Neuronal stem cell (in vitro differentiated cells): Measurements from ENCODE around the gene SLIT3.

Experiments used
- DNase-seq: peaks from one replicate; pipeline ENCODE4 v3.0.0-alpha.2; 2013; ENCODE audit warnings: low spot score
- H2AFZ ChIP-seq: one replicate; pipeline ENCODE4 v1.6.1; 2013; ENCODE audit warnings: mild to moderate bottlenecking, low read length, inconsistent platforms
- H2AK5ac ChIP-seq: 2 replicates; pipeline ENCODE4 v1.6.1; 2013; ENCODE audit warnings: low read depth, mild to moderate bottlenecking, inconsistent platforms, low read length, moderate library complexity, mixed read lengths
- H2BK120ac ChIP-seq: 2 replicates; pipeline ENCODE4 v1.6.1; 2013; ENCODE audit warnings: low read depth, mild to moderate bottlenecking, inconsistent platforms, low read length, moderate library complexity, mixed read lengths
- H2BK12ac ChIP-seq: one replicate; pipeline ENCODE4 v1.6.1; 2013; ENCODE audit warnings: low read length, inconsistent platforms
- H2BK15ac ChIP-seq: 2 replicates; pipeline ENCODE4 v1.6.1; 2013; ENCODE audit warnings: mild to moderate bottlenecking, low read length, inconsistent platforms, mixed read lengths
- H2BK5ac ChIP-seq: one replicate; pipeline ENCODE4 v1.6.1; 2013; ENCODE audit warnings: inconsistent platforms, mild to moderate bottlenecking, low read length, moderate library complexity
- H3K14ac ChIP-seq: one replicate; pipeline ENCODE4 v1.6.1; 2013; ENCODE audit warnings: low read length, inconsistent platforms
- H3K18ac ChIP-seq: 2 replicates; pipeline ENCODE4 v1.6.1; 2013; ENCODE audit warnings: low read length, inconsistent platforms
- H3K23ac ChIP-seq: 2 replicates; pipeline ENCODE4 v1.6.1; 2013; ENCODE audit warnings: low read depth, mild to moderate bottlenecking, mixed read lengths, low read length, inconsistent platforms; ENCODE audit not compliant: poor library complexity
- H3K27ac ChIP-seq: replicated peaks from 3 replicates; pipeline ENCODE4 v1.5.1; 2013; ENCODE audit warnings: low read length, inconsistent platforms
- H3K27me3 ChIP-seq, 3 experiments: 2 replicates each; pipeline ENCODE4 v1.6.1; 2013; ENCODE audit warnings: low read length in 3 of 3, mild to moderate bottlenecking in 2 of 3, inconsistent platforms in 1 of 3, low read depth in 1 of 3, mixed read lengths in 1 of 3, moderate library complexity in 1 of 3; ENCODE audit not compliant: control insufficient read depth in 3 of 3, insufficient read depth in 3 of 3
- H3K36me3 ChIP-seq, 2 donors: replicated peaks in 1 of 2; 2 replicates each; pipeline ENCODE4 v1.6.1; 2013; ENCODE audit warnings: low read length in 2 of 2; ENCODE audit not compliant: control insufficient read depth in 2 of 2, insufficient read depth in 2 of 2
- H3K4ac ChIP-seq: 2 replicates; pipeline ENCODE4 v1.6.1; 2013; ENCODE audit warnings: inconsistent platforms, mild to moderate bottlenecking, low read length, moderate library complexity
- H3K4me1 ChIP-seq, 2 donors: 1 replicate in 1 of 2; 2 replicates in 1 of 2; pipeline ENCODE4 v1.6.1; 2013; ENCODE audit warnings: low read length in 2 of 2, low read depth in 1 of 2; ENCODE audit not compliant: control insufficient read depth in 2 of 2, insufficient read depth in 1 of 2
- H3K4me2 ChIP-seq: one replicate; pipeline ENCODE4 v1.6.1; 2013; ENCODE audit warnings: mild to moderate bottlenecking, low read length, inconsistent platforms; ENCODE audit not compliant: insufficient read depth, poor library complexity, severe bottlenecking
- H3K4me3 ChIP-seq, 2 donors: 2 replicates each; pipeline ENCODE4 v1.5.1; 2013; ENCODE audit warnings: low read length in 2 of 2, mild to moderate bottlenecking in 2 of 2, inconsistent platforms in 1 of 2, moderate library complexity in 1 of 2
- H3K79me1 ChIP-seq: one replicate; pipeline ENCODE4 v1.6.1; 2013; ENCODE audit warnings: low read depth, mild to moderate bottlenecking, inconsistent platforms, low read length, moderate library complexity
- H3K9ac ChIP-seq: one replicate; pipeline ENCODE4 v1.6.1; 2013; ENCODE audit warnings: mild to moderate bottlenecking, low read depth, low read length, inconsistent platforms; ENCODE audit not compliant: poor library complexity
- H3K9me3 ChIP-seq, 2 donors: replicated peaks in 1 of 2; 2 replicates each; pipeline versions ENCODE3 to v1.6.1; 2013; ENCODE audit warnings: low read length in 2 of 2, mild to moderate bottlenecking in 2 of 2, inconsistent platforms in 1 of 2, low read depth in 1 of 2, mixed read lengths in 1 of 2, moderate library complexity in 1 of 2; ENCODE audit not compliant: control insufficient read depth in 2 of 2, insufficient read depth in 1 of 2
- H4K8ac ChIP-seq: one replicate; pipeline ENCODE4 v1.6.1; 2013; ENCODE audit warnings: low read depth, mild to moderate bottlenecking, inconsistent platforms, low read length, moderate library complexity
- H4K91ac ChIP-seq: one replicate; pipeline ENCODE4 v1.6.1; 2013; ENCODE audit warnings: low read length, low read depth, mild to moderate bottlenecking, inconsistent platforms; ENCODE audit not compliant: poor library complexity
- WGBS, 2 donors: extraction: QIAGEN DNeasy Blood & Tissue Kit; methylation state at CpG; one replicate each; pipeline ENCODE4 v1.1.7; 2013; ENCODE audit warnings: missing lambda C conversion rate in 2 of 2, mixed read lengths in 1 of 2; ENCODE audit not compliant: insufficient read length in 2 of 2, insufficient replicate concordance in 1 of 2; ENCODE audit errors: extremely low coverage in 2 of 2; 5-methylcytosine and 5-hydroxymethylcytosine counted together

Gene SLIT3

DNA sequence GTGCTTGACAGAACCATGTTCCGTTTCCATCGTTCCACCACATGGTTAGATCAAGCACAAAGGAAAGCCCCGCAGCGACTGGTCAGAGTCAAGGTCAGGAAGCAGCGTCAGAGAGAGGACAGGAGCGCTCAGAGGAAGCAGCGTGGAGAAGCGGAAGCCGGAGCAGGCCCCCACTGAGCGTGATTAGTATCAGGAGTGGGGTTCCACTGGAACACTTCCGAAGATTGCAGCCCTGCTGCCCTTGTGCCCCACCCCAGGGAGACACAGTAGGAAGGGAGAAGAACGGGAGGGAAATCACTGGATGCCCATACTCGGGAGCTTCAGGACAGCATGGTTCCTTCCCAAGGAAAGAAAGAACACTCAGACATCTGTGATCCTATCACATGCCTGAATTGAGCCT lies 532.8 kb downstream of the SLIT3 start:
- Histone ChIP-seq H3K79me1 (no peaks in the 10 kb centered on the region), H3K9me3 (peaks cover 0 to 3% of the 10 kb centered on the region in 2 donors), H2AFZ (no peak overlapping the region), H2BK120ac (no peak overlapping the region), H3K9ac (no peak overlapping the region), H4K8ac (no peak overlapping the region), H3K27ac (no peak overlapping the region), H2AK5ac (no peak overlapping the region), H3K4me1 (no peaks in the 10 kb centered on the region), H4K91ac (no peak overlapping the region), H3K14ac (no peak overlapping the region), H3K4me3 (no peak overlapping the region), H2BK5ac (no peak overlapping the region), H3K23ac (no peak overlapping the region), H3K4ac (no peak overlapping the region), H2BK12ac (no peak overlapping the region), H3K36me3 (no peaks in the 10 kb centered on the region), H3K4me2 (no peak overlapping the region), H3K27me3 (no peaks in the 10 kb centered on the region), H3K18ac (no peak overlapping the region), H2BK15ac (no peak overlapping the region)
- no peak for DNase-seq
- WGBS, 2 donors = no CpG with 5 or more reads among the region's 13 CpGs

DNA sequence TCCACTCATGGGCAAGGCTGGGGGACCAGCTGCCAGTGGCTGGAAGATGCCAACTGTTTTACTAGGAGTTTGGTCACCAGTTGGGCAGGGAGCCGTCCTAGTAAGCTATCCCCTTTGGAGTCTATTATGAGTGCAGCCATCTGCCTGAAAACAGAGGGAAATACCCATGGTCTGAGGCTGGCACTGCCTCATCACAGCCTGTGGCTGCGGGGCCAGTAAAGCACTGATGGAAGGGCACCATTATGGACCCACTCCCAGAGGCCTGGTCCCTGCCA lies 534.6 kb downstream of the SLIT3 start:
- no peak overlapping the region for H3K14ac ChIP-seq
- no peak overlapping the region for H3K9ac ChIP-seq
- H4K91ac ChIP-seq = no peak overlapping the region
- no peaks in the 10 kb centered on the region for H3K36me3 ChIP-seq
- H3K9me3 ChIP-seq = peaks cover 0 to 3% of the 10 kb centered on the region in 2 donors
- no peak for DNase-seq
- H3K27me3 ChIP-seq = no peaks in the 10 kb centered on the region
- H4K8ac ChIP-seq = no peak overlapping the region
- no peak overlapping the region for H2AK5ac ChIP-seq
- H3K4me1 ChIP-seq = no peaks in the 10 kb centered on the region
- H2BK12ac ChIP-seq = no peak overlapping the region
- H3K79me1 ChIP-seq = no peaks in the 10 kb centered on the region
- no peak overlapping the region for H3K4ac ChIP-seq
- no peak overlapping the region for H2BK15ac ChIP-seq
- no peak overlapping the region for H2BK5ac ChIP-seq
- H3K4me3 ChIP-seq = no peak overlapping the region
- no peak overlapping the region for H3K18ac ChIP-seq
- no peak overlapping the region for H3K27ac ChIP-seq
- H2BK120ac ChIP-seq = no peak overlapping the region
- WGBS, 2 donors = no CpG with 5 or more reads among the region's 2 CpGs
- H3K4me2 ChIP-seq = no peak overlapping the region
- H3K23ac ChIP-seq = no peak overlapping the region
- no peak overlapping the region for H2AFZ ChIP-seq

- peaks cover 0 to 3% of the 10 kb centered on the region in 2 donors for H3K9me3 ChIP-seq
- no peak overlapping the region for H3K4ac ChIP-seq
- H4K91ac ChIP-seq = no peak overlapping the region
- WGBS, 2 donors = no CpG with 5 or more reads among the region's 9 CpGs
- no peaks in the 10 kb centered on the region for H3K27me3 ChIP-seq
- no peak for DNase-seq
- H3K23ac ChIP-seq = no peak overlapping the region
- no peak overlapping the region for H2AK5ac ChIP-seq
- H2BK15ac ChIP-seq = no peak overlapping the region
- H3K4me1 ChIP-seq = no peaks in the 10 kb centered on the region
- no peaks in the 10 kb centered on the region for H3K79me1 ChIP-seq
- H3K9ac ChIP-seq = peak overlapping the region; percentile 36
- H3K4me3 ChIP-seq = no peak overlapping the region
- H2BK5ac ChIP-seq = no peak overlapping the region
- H2AFZ ChIP-seq = no peak overlapping the region
- H4K8ac ChIP-seq = no peak overlapping the region
- H2BK120ac ChIP-seq = no peak overlapping the region
- no peak overlapping the region for H3K27ac ChIP-seq
- H3K4me2 ChIP-seq = no peak overlapping the region
- no peaks in the 10 kb centered on the region for H3K36me3 ChIP-seq
- H3K18ac ChIP-seq = no peak overlapping the region
- H2BK12ac ChIP-seq = no peak overlapping the region
- no peak overlapping the region for H3K14ac ChIP-seq
Observed at GRCh38 chr5:168765551-168766425, 535.2 kb downstream of the SLIT3 start.

DNA sequence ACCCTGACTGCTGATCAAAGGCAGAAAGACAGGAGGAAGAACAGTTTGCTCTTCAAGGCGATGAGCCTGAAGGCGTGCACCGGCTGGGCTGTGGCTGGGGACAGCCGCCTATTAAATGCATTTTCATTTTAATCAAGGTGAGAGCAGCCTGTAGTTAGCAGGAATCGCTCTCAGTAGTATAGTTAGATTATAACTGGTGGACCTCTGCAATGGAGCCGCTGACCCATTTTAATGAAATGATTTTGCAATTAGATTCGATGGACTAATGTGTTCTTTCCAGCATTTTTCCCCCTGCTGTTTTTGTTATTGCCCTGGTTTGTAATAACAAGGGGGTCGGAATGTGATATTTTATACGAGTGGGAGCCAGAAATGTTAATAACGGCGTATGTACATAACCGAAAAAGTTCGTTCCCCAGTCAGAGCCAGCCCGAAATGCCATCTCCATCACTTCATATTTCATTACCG lies 535.8 kb downstream of the SLIT3 start:
- H3K4me1 ChIP-seq = no peaks in the 10 kb centered on the region
- no peak for DNase-seq
- H3K27ac ChIP-seq = no peak overlapping the region

More for the DNA sequence above, 535.8 kb downstream of the SLIT3 start:
- Histone ChIP-seq H3K27me3 (no peaks in the 10 kb centered on the region), H3K4me3 (no peak overlapping the region), H3K14ac (no peak overlapping the region), H3K18ac (no peak overlapping the region), H3K79me1 (no peaks in the 10 kb centered on the region), H3K4me2 (no peak overlapping the region), H3K23ac (no peak overlapping the region), H2BK15ac (no peak overlapping the region), H2BK12ac (no peak overlapping the region), H2AFZ (no peak overlapping the region), H2AK5ac (no peak overlapping the region), H4K91ac (peak overlapping the region; percentile 76), H2BK5ac (no peak overlapping the region), H2BK120ac (no peak overlapping the region), H3K4ac (no peak overlapping the region), H3K9ac (no peak overlapping the region), H3K9me3 (peaks cover 0 to 3% of the 10 kb centered on the region in 2 donors), H3K36me3 (no peaks in the 10 kb centered on the region), H4K8ac (no peak overlapping the region)
- no CpG with 5 or more reads among the region's 15 CpGs for WGBS, 2 donors
